Tibial nerve (tissue), 4 donors: ENCODE data around the gene SLC9A9. TPM values are rescaled to one million over a fixed set of nuclear protein-coding genes. Genes with fewer than 3 reads are reported as not detected.

Experiments
- DNase-seq, 2 donors: peaks; one replicate each; pipeline ENCODE4 v3.0.0-alpha.2; 2019; ENCODE audit warnings: low spot score in 2 of 2
- H3K27ac ChIP-seq, 4 donors: fragments of 200-600 bp; sonication (generic) in 3 of 4; one replicate each; pipeline ENCODE4 v1.5.1; 2017 to 2019; ENCODE audit warnings: mild to moderate bottlenecking in 1 of 4
- H3K27me3 ChIP-seq, 2 donors: fragments of 200-600 bp; sonication (generic) in 1 of 2; one replicate each; pipeline versions ENCODE4 v1.5.1 to v1.6.0; 2017 to 2019
- H3K36me3 ChIP-seq, 3 donors: fragments of 200-600 bp; sonication (generic); one replicate each; pipeline ENCODE4 v1.5.1; 2018 to 2019
- H3K4me1 ChIP-seq, 4 donors: fragments of 200-600 bp; sonication (generic) in 3 of 4; one replicate each; pipeline ENCODE4 v1.5.1; 2017 to 2019
- H3K4me3 ChIP-seq, 4 donors: fragments of 200-600 bp; sonication (generic) in 3 of 4; one replicate each; pipeline ENCODE4 v1.5.1; 2017 to 2019; ENCODE audit warnings: mild to moderate bottlenecking in 1 of 4, moderate library complexity in 1 of 4
- H3K9me3 ChIP-seq, 4 donors: fragments of 200-600 bp; sonication (generic) in 3 of 4; one replicate each; pipeline ENCODE4 v1.5.1; 2017 to 2019
- EP300 ChIP-seq, 2 donors: sonication (generic); formaldehyde crosslinking; IDR thresholded peaks; one replicate each; pipeline ENCODE4 v1.6.1; 2017; ENCODE audit warnings: antibody characterized with exemption in 2 of 2, mild to moderate bottlenecking in 1 of 2
- POLR2A ChIP-seq, 2 donors: fragments of 450-650 bp; IDR thresholded peaks; one replicate each; pipeline ENCODE4 v1.6.1; 2017; ENCODE audit warnings: antibody characterized with exemption in 2 of 2, mild to moderate bottlenecking in 2 of 2, moderate library complexity in 2 of 2
- WGBS, 2 donors: methylation state at CpG; one replicate each; pipeline ENCODE4 v1.1.5; 2018; 5-methylcytosine and 5-hydroxymethylcytosine counted together
- total RNA-seq, 4 donors: library from RNA; depleted of rRNA; stranded (reverse); fragments of >200 nt; gene quantifications; one replicate each; pipeline ENCODE4 v1.1.0, GENCODE V29; 2016
- TF ChIP-seq, protein P1 (sequence below), 5 experiments: fragments of 200-600 bp in 3 of 5; fragments of 450-650 bp in 2 of 5; sonication (generic) in 3 of 5; IDR thresholded peaks; one replicate each; pipeline ENCODE4 v1.5.1; 2016 to 2019; ENCODE audit warnings: antibody characterized with exemption in 5 of 5, mild to moderate bottlenecking in 3 of 5, moderate library complexity in 2 of 5

SLC9A9 gene
- total RNA-seq, 4 donors from 2014 or later, result 7.6 to 11.1 (median 9.2) TPM

DNA sequence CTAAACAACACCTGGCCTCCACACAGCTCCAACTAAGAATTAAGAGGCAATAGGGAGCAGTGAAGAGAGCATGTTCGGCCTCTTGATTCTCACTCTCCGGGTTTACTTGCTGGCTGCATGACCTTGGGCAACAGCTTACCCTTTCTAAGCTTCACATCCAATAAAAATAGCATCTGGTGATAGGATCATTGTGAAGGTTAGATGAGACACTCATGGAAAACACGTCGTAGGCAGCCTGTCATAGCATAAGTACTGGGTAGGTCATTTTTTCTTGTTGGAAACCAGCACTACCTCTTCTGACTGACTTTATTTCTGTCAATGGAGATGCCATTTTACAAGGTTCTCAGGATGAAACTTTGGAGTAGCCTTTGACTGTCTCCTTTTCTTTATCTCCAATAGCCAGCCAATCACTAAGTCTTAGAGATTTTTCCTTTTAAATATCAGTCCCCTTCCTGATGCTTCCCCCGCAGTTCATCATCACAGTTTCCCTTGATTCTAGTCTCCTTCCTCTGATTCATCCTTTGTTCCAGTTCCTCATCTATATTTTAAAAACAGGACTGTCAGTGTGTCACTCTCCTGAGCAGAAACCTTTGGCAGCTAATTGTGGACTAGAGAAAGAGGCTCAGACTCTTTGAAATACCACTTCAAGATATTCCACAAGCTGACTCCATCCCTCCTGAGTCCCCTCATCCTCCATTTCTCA is 271.5 kb downstream of the SLC9A9 start:
- WGBS, 2 donors, result 89 to 97% methylated on average over 5 of the region's 5 CpGs
- Histone ChIP-seq H3K36me3 (peaks cover 0 to 6% (median 0%) of the 10 kb centered on the region in 3 donors), H3K27ac (no peak overlapping the region), H3K27me3 (no peaks in the 10 kb centered on the region), H3K9me3 (no peaks in the 10 kb centered on the region), H3K4me1 (peaks cover 0 to 3% (median 0%) of the 10 kb centered on the region in 4 donors), H3K4me3 (no peak overlapping the region)
- no peak for DNase-seq
- TF ChIP-seq EP300 (IDR thresholded peaks at IDR 0.05) (no peak), POLR2A (IDR thresholded peaks at IDR 0.05) (no peak)
- TF ChIP-seq, protein P1, sequence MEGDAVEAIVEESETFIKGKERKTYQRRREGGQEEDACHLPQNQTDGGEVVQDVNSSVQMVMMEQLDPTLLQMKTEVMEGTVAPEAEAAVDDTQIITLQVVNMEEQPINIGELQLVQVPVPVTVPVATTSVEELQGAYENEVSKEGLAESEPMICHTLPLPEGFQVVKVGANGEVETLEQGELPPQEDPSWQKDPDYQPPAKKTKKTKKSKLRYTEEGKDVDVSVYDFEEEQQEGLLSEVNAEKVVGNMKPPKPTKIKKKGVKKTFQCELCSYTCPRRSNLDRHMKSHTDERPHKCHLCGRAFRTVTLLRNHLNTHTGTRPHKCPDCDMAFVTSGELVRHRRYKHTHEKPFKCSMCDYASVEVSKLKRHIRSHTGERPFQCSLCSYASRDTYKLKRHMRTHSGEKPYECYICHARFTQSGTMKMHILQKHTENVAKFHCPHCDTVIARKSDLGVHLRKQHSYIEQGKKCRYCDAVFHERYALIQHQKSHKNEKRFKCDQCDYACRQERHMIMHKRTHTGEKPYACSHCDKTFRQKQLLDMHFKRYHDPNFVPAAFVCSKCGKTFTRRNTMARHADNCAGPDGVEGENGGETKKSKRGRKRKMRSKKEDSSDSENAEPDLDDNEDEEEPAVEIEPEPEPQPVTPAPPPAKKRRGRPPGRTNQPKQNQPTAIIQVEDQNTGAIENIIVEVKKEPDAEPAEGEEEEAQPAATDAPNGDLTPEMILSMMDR (IDR thresholded peaks at IDR 0.05), result no peak

DNA sequence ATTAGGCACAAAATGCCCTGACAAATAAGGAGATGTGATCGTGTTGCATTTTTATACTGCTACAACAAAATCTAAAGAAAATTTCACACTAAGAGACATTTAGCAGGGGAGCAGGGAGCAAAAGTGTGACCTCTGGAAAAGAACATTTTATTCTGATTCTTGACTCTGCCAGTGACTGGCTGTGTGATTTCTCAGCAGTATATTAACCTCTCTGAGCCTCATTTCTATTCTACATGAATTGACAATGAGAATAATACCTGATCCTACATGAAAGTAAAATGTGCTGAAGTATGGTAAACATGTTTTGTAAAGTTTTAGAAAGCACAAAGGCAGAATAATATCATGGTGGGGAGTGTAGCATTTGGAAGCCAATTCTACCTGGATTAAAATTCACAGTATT is 273.3 kb downstream of the SLC9A9 start:
- DNase-seq, result no peak
- 83 to 90% methylated on average over 1 of the region's 1 CpG for WGBS, 2 donors
- Histone ChIP-seq H3K27ac (no peak overlapping the region), H3K9me3 (no peaks in the 10 kb centered on the region), H3K4me1 (peaks cover 0 to 5% (median 0%) of the 10 kb centered on the region in 4 donors), H3K36me3 (peaks cover 0 to 6% (median 0%) of the 10 kb centered on the region in 3 donors), H3K27me3 (no peaks in the 10 kb centered on the region), H3K4me3 (no peak overlapping the region)
- no peak for TF ChIP-seq EP300 (IDR thresholded peaks at IDR 0.05)
- no peak for TF ChIP-seq POLR2A (IDR thresholded peaks at IDR 0.05)
- TF ChIP-seq, protein P1 (IDR thresholded peaks at IDR 0.05), result no peak

DNA sequence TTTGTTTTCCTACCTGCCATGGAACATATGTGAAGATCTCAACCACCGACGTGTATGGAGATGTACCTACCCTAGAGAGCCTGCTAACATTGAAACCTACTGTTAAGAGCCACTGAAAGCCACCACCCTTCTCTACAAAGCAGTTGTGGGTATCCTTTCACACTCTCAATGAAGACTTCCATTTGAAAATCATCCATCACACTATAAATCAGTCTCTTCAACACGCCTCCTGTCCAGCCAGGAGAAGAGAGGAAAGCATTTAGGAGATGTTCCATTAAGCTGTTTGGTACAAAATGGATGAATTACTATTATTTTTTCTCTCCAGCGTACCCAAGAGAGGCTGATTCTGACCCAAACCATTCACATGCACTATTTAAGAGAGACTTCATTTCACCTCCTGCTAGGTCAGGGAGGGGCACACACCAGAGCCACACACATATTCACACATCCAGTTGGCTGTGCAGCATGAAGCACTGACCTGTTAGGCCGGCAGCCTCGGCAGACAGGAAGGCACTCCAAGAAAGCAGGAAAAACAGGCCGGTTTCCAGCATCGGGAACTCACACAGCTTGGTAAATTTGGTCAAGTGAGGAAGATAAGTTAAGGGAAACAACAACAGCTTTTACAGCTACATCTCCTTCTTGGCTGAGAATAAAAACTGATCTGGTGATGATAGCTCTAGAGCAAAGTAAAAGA is 274.5 kb downstream of the SLC9A9 start:
- WGBS, 2 donors, result 76 to 93% methylated on average over 8 of the region's 8 CpGs
- no peak for DNase-seq

DNA sequence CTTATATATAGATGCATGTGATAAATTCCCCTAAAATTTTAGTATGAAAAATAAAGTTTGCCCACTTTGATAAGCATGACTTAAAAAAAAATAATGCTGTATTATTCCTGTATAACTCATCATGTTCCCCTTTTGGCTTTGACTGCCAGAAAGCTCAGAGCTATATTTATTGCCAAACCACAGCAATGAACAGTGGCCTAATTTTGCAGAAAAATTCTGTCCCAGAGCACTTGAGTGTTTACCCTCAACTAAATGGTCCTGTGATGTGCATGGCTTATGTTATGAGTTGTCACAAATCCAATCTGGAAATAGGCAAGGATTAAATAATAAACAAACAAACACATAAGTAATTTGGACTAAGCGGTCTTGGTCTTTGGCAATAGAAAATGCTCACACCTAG is 276.7 kb downstream of the SLC9A9 start:
- WGBS, 2 donors, result 56 to 77% methylated on average over 1 of the region's 1 CpG
- DNase-seq, result no peak
- Histone ChIP-seq H3K9me3 (no peaks in the 10 kb centered on the region), H3K36me3 (no peaks in the 10 kb centered on the region), H3K27me3 (no peaks in the 10 kb centered on the region), H3K4me1 (peaks cover 0 to 5% (median 0%) of the 10 kb centered on the region in 4 donors), H3K4me3 (no peak overlapping the region), H3K27ac (no peak overlapping the region)
- TF ChIP-seq POLR2A (IDR thresholded peaks at IDR 0.05), result no peak
- TF ChIP-seq EP300 (IDR thresholded peaks at IDR 0.05), result peak in 1 of 2 donors; percentile 19

More for the DNA sequence above, 274.5 kb downstream of the SLC9A9 start:
- Histone ChIP-seq H3K27me3 (no peaks in the 10 kb centered on the region), H3K4me1 (peaks cover 0 to 5% (median 0%) of the 10 kb centered on the region in 4 donors), H3K4me3 (no peak overlapping the region), H3K36me3 (peaks cover 0 to 6% (median 0%) of the 10 kb centered on the region in 3 donors), H3K9me3 (no peaks in the 10 kb centered on the region), H3K27ac (no peak overlapping the region)
- TF ChIP-seq POLR2A (IDR thresholded peaks at IDR 0.05) (no peak), EP300 (IDR thresholded peaks at IDR 0.05) (no peak)
- TF ChIP-seq, protein P1 (IDR thresholded peaks at IDR 0.05), result no peak

DNA sequence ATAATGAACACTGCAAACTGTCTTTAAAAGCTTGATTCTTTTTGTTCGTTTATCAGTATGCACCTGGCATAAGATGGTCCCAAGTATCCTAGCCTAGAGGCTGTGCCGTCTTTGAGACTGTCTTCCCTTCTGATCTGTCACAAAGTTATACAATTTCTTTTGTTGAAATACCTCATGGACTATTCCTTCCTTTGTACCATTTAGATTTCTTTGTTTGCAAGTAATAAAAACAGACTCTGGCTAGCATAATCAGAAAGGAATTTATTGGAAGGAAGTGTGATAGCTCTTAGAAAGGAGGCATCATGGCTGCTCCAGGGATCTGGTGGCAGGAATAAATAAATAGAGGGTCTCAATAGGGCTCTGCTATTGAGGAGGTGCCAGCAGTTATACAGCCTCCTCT is 280.4 kb downstream of the SLC9A9 start:
- H3K9me3 ChIP-seq, result no peaks in the 10 kb centered on the region
- TF ChIP-seq EP300 (IDR thresholded peaks at IDR 0.05), result no peak
- TF ChIP-seq, protein P1 (IDR thresholded peaks at IDR 0.05), result no peak
- no peak for TF ChIP-seq POLR2A (IDR thresholded peaks at IDR 0.05)
- H3K4me3 ChIP-seq, result no peak overlapping the region
- H3K27me3 ChIP-seq, result no peaks in the 10 kb centered on the region
- WGBS, 2 donors, result 70 to 82% methylated on average over 2 of the region's 2 CpGs
- no peak overlapping the region for H3K27ac ChIP-seq
- DNase-seq, result no peak
- H3K36me3 ChIP-seq, result no peaks in the 10 kb centered on the region
- peaks cover 0 to 5% (median 0%) of the 10 kb centered on the region in 4 donors for H3K4me1 ChIP-seq
